ENCODE data around the gene NCAPG.

GRCh38 chr4:17769406-17770174 is 41.2 kb upstream of the NCAPG start:
- TF ChIP-seq CTCF (IDR thresholded peaks at IDR 0.05) (no peak), ZFX (IDR thresholded peaks at IDR 0.05; ENCODE audit: borderline replicate concordance) (no peak)
